Measurements from ENCODE around the gene NPIPB6.
"Not testable (repeated sequence)": the region's sequence is repeated elsewhere in the genome, so short reads cannot be mapped to it uniquely, and the experiment has no call there.

NPIPB6 gene
- 0 to 0.08 (median 0) reads per million in 18 experiments for total RNA-seq

GRCh38 chr16:28363408-28363807 lies at the start of gene NPIPB6:
NPIPB6 (minus strand) TSS chr16:28363508; CDS start chr16:28362822, 686 bp downstream.
- not testable (repeated sequence) for DNase-seq

DNA sequence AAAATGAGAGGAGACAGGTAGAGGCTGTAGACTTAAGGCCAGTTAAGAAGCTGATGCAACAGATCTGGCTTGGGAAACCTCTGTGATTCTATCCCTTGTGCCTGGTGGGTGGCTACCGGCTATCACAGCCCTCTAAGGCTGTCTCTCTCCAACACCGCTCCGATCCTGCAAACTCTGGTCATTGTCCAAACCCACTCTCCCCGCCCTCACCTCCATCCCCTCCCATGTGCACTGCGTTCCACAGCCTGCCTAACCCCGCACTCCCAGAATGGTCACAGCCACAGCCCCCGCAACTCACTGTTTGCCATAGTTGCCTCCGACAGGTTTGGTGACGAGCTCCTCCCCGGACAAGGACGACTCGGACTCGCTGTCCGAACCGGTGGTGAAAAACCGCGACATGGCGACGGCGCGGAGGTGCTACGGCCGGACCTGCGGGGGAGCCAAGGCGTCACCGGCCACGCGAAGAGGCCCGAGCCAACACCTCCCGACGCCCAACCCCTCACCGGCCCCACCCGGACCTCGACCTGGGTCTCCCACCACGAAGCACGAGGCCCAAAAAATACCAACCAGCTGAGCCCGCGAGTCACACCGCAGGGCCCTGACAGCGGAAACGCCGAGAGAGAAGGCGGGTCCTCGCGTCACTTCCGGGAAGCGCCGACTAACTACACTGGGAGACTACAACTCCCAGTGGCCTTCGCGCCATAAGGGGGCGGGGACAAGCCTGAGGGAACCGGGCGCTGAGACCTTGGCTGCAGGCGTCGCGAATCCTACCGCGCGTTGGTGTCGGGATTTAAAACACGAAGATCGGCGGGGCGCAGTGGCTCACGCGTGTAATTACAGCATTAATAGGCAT lies 40.1 kb upstream of the NPIPB6 start, which contains the start of gene EIF3CL:
Gene EIF3CL, minus strand, starts transcription at position 622 of the 853 bp plus-strand sequence. Its CDS starts 223 bp downstream, at position 399.
- not testable (repeated sequence) for DNase-seq

GRCh38 chr16:28392054-28392453 lies 28.7 kb upstream of the NPIPB6 start:
- not testable (repeated sequence) for DNase-seq

DNA sequence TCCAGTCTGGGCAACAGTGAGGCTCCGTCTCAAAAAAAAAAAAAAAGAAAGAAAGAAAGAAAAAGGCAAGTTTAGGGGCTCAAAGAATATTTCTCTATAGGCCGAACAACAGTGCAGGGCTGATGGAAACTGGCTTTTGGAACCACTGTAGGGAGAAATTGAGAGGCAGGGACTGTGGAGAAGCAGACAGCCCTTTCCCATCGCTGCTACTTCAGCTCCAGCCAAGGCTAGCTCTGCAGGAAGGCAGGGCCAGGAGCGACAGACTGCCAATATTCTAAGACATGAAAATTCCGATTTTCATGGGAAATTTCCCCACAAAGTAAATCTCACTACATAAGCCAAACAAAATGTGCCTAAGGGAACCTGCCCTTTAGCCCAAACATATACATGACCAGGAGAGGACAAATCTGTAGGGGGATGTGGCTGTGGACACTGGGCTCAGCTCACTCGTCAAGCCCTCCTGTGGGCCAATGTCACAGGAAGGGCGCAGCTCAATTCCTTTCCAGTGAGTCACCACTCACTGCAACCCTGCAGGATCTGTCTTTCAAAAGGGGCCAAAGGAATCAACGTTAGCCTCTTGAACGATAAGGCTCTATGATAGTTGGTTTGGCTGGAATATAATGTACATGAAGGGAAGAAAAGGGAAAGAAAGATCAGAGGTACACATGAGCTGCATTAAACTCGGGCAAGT lies 19.0 kb upstream of the NPIPB6 start:
- DNase-seq, result not testable (repeated sequence)

DNA sequence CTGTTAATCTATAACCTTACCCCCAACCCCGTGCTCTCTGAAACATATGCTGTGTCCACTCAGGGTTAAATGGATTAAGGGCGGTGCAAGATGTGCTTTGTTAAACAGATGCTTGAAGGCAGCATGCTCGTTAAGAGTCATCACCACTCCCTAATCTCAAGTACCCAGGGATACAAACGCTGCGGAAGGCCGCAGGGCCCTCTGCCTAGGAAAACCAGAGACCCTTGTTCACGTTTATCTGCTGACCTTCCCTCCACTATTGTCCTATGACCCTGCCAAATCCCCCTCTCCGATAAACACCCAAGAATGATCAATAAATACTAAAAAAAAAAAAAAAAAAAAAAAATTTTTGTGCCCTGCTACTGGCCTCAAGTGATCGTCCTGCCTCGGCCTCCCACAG lies 14.5 kb upstream of the NPIPB6 start:
- not testable (repeated sequence) for DNase-seq

- not testable (repeated sequence) for DNase-seq
Observed at GRCh38 chr16:28377108-28377625, 13.9 kb upstream of the NPIPB6 start.

DNA sequence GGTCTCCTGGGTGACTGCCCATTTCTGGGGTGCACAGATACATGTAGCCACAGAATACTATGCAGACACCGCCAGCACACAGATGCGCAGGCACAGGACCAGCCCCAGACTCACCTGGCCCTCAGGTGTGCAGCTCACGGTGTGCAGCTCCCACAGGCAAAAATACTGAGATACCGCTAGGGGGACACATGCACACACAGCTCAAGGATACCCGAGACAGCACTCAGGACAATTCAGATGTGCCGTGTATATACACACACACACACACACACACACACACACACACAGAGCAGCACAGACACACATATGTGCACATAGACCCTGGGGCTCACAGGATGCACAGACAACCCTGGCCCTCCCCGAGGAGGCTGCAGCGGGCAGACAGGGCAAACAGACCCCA lies 11.8 kb upstream of the NPIPB6 start:
- not testable (repeated sequence) for DNase-seq

GRCh38 chr16:28374281-28374680 lies 11.0 kb upstream of the NPIPB6 start:
- DNase-seq, result not testable (repeated sequence)

GRCh38 chr16:28367926-28368325 lies 4.6 kb upstream of the NPIPB6 start:
- DNase-seq, result not testable (repeated sequence)

DNA sequence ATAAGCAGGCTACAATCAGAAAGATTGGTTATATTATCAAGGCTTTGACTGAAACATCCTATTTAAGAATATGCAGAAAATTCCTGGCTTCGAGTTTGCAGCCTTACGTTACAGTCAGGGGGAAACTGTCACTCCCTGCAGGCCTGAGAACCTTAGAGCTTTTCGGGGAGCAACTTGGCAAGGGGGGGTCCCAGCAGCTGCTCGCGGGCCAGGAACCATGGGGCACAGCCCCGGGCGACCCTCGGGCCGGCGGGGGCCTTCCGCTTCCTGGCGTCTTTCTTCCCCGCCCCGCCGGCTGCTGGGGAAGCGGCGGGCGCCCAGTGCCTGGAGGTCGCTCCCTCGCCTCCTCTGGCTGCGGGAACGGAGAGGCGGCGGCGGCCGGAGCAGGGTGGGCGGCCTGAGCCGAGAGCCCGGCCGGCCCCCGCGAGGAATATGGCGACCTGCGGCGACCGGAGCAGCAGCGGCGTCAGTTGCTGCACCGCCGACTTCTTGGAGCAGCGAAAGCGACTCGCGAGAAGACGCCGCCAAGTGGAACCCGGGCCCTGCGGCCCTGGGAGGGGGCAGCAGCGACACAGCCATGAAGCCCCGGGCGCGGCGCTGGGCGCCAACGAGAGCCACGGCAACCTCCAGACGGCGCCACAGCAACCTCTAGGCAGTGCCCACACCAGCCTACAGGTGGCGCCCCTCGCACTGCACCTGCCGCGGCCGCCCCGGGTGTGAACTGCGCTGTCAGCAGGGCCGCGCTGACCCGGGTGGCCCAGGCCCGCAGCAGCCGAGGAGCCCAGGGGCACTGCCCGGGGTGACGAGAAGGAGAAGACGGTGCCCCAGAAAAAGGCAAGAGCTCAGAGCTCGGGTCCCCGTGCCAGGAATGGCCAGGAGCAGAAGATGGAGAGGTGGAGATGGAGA lies 1.2 kb upstream of the NPIPB6 start:
- not testable (repeated sequence) for DNase-seq

- not testable (repeated sequence) for DNase-seq
Observed at GRCh38 chr16:28362600-28362999, 708 bp downstream of the NPIPB6 start.

GRCh38 chr16:28338230-28338629 lies 25.1 kb downstream of the NPIPB6 start:
- DNase-seq, result not testable (repeated sequence)

DNA sequence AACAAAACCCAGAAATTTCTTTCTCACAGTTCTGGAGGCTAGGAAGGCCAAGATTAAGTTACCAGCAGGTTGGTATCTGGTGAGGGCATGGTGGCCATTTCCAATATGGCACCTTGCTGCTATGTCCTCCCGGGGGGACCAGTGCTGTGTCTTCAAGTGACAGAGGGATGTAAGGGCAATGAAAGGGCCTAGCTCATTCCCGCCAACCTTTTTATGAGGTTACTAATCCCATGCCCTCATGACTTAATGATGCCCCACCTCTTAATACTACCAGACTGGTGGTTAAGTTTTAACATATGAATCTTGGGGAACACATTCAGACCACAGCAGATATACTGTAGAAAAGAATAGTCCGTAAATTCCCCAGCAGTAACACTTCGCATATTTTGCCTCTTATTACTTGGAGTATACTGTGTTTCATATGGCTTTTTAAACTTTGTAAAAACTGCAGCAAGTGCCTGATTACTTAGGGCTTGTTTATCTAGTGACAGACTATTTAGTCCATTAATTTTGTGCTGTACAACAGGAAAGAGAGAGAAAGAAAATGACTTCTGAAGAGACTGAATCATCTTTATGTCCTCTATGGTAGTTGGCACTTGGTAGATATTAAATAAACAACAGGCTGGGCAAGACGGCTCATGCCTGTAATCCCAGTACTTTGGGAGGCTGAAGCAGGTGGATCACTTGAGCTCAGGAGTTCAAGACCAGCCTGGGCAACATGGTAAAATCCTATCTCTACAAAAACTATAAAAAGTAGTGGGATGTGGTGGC lies 26.2 kb downstream of the NPIPB6 start:
- not testable (repeated sequence) for DNase-seq

GRCh38 chr16:28335678-28336077 lies 27.6 kb downstream of the NPIPB6 start:
- DNase-seq, result not testable (repeated sequence)

GRCh38 chr16:28332632-28333031 lies 30.7 kb downstream of the NPIPB6 start:
- DNase-seq, result not testable (repeated sequence)

- not testable (repeated sequence) for DNase-seq
Observed at GRCh38 chr16:28330981-28331380, 32.3 kb downstream of the NPIPB6 start.

GRCh38 chr16:28330232-28330631 lies 33.1 kb downstream of the NPIPB6 start:
- not testable (repeated sequence) for DNase-seq

DNA sequence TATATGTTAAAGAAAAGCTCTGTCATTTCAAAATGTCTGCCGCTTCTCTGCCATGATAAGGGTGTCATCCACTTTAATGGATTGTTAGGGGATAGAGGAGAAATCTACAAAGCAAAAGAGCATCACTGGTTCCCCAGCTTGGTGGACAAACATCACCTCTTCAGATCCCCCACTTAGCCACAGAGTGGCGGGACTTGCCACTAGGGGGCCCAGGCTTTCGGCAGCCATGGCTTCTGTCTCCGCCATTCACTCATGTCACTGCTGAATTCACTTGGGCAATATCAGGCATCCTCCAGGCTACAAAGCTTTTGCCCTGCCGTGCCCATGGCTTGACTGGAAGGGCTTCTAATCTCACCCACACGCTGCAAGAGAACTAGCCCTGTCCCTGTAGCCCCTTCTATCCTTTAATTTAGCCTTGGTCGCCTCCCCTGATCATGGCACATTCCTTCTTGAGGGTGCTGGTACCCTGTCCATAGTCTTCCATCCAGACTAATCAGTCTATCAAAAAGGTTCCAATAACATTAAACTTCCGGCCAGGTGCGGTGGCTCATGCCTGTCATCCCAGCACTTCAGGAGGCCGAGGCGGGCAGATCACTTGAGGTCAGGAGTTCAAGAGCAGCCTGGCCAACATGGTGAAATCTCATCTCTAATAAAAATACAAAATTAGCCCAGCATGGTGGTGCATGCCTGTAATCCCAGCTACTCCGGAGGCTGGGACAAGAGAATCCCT lies 36.3 kb downstream of the NPIPB6 start:
- peak; percentile 65 to 74 for DNase-seq

DNA sequence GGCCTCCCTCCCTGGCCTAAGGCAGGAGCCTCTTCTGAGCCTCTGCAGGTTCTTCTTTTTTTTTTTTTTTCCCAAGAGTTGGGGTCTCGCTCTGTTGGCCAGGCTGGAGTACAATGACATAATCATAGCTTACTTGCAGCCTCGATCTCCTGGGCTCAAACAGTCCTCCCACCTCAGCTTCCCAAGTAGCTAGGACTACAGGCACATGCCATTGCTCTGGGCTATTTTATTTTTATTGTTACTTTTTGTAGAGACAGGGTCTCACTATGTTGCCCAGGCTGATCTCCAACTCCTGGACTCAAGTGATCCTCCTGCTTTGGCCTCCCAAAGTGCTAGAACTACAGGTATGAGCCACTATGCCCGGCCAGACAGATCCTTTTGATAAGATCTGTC lies 38.4 kb downstream of the NPIPB6 start:
- DNase-seq, result no peak

GRCh38 chr16:28324235-28324886 lies 38.9 kb downstream of the NPIPB6 start:
- no peak for DNase-seq

Measured in inflammatory macrophage (primary cell).